A673 (cell line): ENCODE data around the gene PCSK1. TPM values are rescaled to one million over a fixed set of nuclear protein-coding genes. Genes with fewer than 3 reads are reported as not detected.
A peak's percentile ranks its signal among the peaks of the same experiment; 100 is the strongest.

Experiments used
- BruUV-seq: library from RNA; stranded (reverse); fragments of 400-500 nt; replicated peaks from 2 replicates; lab custom pipeline; 2021; lab: Mats Ljungman, UMichigan
- CTCF ChIA-PET: fragments of 300-600 bp; sonication (Branson Sonifier 250); formaldehyde crosslinking; loops from one replicate; lab custom pipeline; 2022; ENCODE audit warnings: antibody characterized with exemption; lab: Charles Lee
- POLR2A ChIA-PET: fragments of 300-600 bp; sonication (Branson Sonifier 250); formaldehyde crosslinking; loops from one replicate; lab custom pipeline; 2022; ENCODE audit warnings: antibody characterized with exemption; ENCODE audit not compliant: low non-redundant PET; lab: Charles Lee
- DNase-seq: peaks from one replicate; pipeline ENCODE4 v3.0.0-alpha.2; 2015; ENCODE audit warnings: low spot score
- H3K27ac ChIP-seq: fragments of 200-600 bp; sonication (generic); 2 replicates; pipeline ENCODE4 v1.5.1; 2016; ENCODE audit warnings: mixed run types, low read depth, mild to moderate bottlenecking, mixed read lengths, antibody characterized with exemption, low read length; ENCODE audit not compliant: poor library complexity, severe bottlenecking
- H3K27me3 ChIP-seq: fragments of 200-600 bp; sonication (generic); replicated peaks from 2 replicates; pipeline ENCODE4 v1.6.1; 2017; ENCODE audit warnings: mixed run types, low read depth, mild to moderate bottlenecking, mixed read lengths, antibody characterized with exemption, low read length; ENCODE audit not compliant: insufficient read depth, poor library complexity
- H3K36me3 ChIP-seq: fragments of 200-600 bp; sonication (generic); 2 replicates; pipeline ENCODE4 v1.6.1; 2016; ENCODE audit warnings: mixed run types, mild to moderate bottlenecking, mixed read lengths, antibody characterized with exemption, low read length; ENCODE audit not compliant: insufficient read depth, poor library complexity, severe bottlenecking
- H3K4me1 ChIP-seq: fragments of 200-600 bp; sonication (generic); 2 replicates; pipeline ENCODE4 v1.6.1; 2017; ENCODE audit warnings: mixed run types, mild to moderate bottlenecking, mixed read lengths, antibody characterized with exemption, low read length; ENCODE audit not compliant: insufficient read depth, poor library complexity, severe bottlenecking
- H3K4me3 ChIP-seq: fragments of 200-600 bp; sonication (generic); 2 replicates; pipeline ENCODE4 v1.5.1; 2016; ENCODE audit warnings: low read depth, mixed run types, mild to moderate bottlenecking, mixed read lengths, low read length; ENCODE audit not compliant: poor library complexity, severe bottlenecking
- H3K9me3 ChIP-seq: fragments of 200-600 bp; sonication (generic); 2 replicates; pipeline ENCODE4 v1.6.1; 2016; ENCODE audit warnings: mixed run types, low read depth, mild to moderate bottlenecking, mixed read lengths, antibody characterized with exemption, low read length; ENCODE audit not compliant: poor library complexity, severe bottlenecking
- EZH2 ChIP-seq: fragments of 200-600 bp; sonication (generic); IDR thresholded peaks from 2 replicates; pipeline ENCODE4 v1.6.1; 2017; ENCODE audit warnings: borderline replicate concordance, low read depth, mild to moderate bottlenecking, mixed read lengths, antibody characterized with exemption, low read length; ENCODE audit not compliant: poor library complexity, severe bottlenecking
- intact Hi-C: fragments of 100-400 bp; cut with micrococcal nuclease; formaldehyde crosslinking; loops from one replicate; pipeline ENCODE4 v1.10.0; 2022; ENCODE audit not compliant: unreplicated experiment
- total RNA-seq: library from RNA; stranded (reverse); gene quantifications from 2 replicates; pipeline ENCODE4 v1.2.3, GENCODE V29; 2021
- TF ChIP-seq, protein P1 (sequence below): fragments of 300-800, 200-600 bp; sonication (generic); conservative IDR thresholded peaks from 2 replicates; pipeline ENCODE4 v1.5.1; 2017; ENCODE audit warnings: low read depth, mild to moderate bottlenecking, antibody characterized with exemption, low read length, moderate library complexity, mixed read lengths

The PCSK1 gene
- total RNA-seq, 1 experiment from 2014 or later: 0.92 TPM

DNA sequence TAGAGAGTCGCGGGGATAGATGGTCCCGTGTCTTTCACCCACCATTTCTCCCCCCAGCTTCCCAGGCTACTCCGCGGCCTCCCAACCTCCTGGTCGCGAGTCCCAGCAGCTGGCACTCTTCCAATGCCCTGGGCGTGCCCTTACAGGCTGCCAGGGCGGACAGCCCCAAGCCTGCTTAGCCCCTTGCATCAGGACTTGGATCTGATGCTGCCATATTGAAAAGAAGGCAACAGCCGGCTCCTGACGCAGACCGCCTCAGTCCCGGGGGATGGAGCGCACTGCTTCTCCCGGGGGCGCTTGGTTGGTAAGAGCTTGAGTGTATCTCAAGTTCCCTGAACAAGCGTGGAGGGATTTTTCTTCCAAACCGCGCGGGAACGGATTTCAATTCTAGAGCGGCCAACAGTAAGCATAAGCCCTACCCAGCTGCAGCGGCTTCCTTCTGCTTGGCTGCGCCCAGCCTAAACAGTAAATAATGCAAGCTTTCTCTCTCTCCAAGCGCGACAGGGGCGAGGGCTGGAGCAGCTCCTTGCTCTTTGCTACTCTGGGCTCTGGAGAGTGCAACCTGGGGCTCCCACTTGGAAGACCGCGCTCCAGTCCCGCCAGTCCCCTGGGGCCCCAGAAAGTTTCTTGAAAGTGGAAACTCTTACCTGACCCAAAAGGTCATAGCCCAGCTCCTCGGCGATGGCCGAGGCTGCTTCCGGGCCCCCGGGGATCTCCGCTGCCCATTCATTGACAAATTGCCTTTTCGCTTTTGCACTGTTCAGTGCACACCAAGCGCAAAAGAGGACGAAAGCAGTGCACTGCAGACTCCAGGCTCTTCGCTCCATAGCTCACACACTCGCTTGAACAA, 607 bp downstream of the PCSK1 start:
- DNase-seq: peak; percentile 69
- Histone ChIP-seq H3K4me1 (peaks cover 12% of the 10 kb centered on the region), H3K27me3 (peaks cover 18% of the 10 kb centered on the region), H3K4me3 (peak overlapping the region; percentile 44), H3K27ac (no peak overlapping the region), H3K9me3 (no peaks in the 10 kb centered on the region), H3K36me3 (no peaks in the 10 kb centered on the region)
- TF ChIP-seq, protein P1, sequence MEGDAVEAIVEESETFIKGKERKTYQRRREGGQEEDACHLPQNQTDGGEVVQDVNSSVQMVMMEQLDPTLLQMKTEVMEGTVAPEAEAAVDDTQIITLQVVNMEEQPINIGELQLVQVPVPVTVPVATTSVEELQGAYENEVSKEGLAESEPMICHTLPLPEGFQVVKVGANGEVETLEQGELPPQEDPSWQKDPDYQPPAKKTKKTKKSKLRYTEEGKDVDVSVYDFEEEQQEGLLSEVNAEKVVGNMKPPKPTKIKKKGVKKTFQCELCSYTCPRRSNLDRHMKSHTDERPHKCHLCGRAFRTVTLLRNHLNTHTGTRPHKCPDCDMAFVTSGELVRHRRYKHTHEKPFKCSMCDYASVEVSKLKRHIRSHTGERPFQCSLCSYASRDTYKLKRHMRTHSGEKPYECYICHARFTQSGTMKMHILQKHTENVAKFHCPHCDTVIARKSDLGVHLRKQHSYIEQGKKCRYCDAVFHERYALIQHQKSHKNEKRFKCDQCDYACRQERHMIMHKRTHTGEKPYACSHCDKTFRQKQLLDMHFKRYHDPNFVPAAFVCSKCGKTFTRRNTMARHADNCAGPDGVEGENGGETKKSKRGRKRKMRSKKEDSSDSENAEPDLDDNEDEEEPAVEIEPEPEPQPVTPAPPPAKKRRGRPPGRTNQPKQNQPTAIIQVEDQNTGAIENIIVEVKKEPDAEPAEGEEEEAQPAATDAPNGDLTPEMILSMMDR: no peak
- TF ChIP-seq EZH2: no peak
- CTCF ChIA-PET: no interaction called here
- POLR2A ChIA-PET: interaction anchor here (0.5 kb wide), 1 partner anchor 376 kb away, joined by 10 read pairs; no protein-coding TSS in a partner anchor
- intact Hi-C loops: loop anchor here (5.0 kb wide), 2 partner anchors 50 to 175 kb away; no protein-coding TSS in a partner anchor
- no TSS peak for BruUV-seq

DNA sequence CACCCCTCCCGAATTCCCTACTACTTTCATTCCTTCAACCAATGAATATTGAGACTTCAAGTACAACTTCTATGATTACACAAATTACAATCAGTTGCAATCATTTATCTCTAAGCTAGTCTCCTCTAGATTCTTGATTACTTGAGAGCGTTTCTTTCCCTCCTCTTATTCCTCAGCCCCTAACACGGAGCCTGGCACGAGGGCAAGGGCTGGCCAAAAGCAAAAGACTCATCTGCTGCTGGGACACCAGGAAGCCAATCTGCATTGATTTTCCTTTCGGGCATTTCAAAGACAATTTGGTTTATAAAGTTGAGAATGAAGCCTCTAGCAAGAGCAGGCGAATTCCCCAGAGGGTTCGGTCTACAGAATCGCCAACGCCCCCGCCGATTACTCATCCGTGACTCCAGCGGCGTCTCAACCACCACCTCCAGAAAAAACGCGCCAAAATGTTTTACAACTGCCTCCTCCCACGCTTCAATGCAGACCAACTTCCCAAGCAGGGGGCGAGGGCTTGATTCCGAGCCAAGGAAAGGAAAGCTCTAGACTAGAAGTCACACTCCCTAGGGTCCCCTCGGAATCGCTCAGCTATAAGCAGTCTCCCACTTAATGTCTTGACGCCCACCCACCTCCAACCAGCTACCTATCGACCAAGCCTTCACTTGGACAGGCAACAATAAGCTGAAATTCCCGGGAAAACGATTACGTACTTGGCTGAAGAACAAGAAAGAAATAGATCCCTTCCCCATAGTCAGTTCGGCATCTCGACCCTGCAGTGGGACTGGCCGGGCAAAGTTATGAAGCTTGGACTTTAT, 1.5 kb downstream of the PCSK1 start:
- no peaks in the 10 kb centered on the region for H3K9me3 ChIP-seq
- no peaks in the 10 kb centered on the region for H3K36me3 ChIP-seq
- peak; percentile 87 for DNase-seq
- no peak for TF ChIP-seq EZH2
- TF ChIP-seq, protein P1: no peak
- intact Hi-C loops: loop anchor here (5.0 kb wide), 2 partner anchors 51 to 176 kb away; no protein-coding TSS in a partner anchor
- BruUV-seq: no TSS peak
- POLR2A ChIA-PET: interaction anchor here (0.5 kb wide), 1 partner anchor 377 kb away, joined by 10 read pairs; no protein-coding TSS in a partner anchor
- H3K27ac ChIP-seq: no peak overlapping the region
- H3K27me3 ChIP-seq: peaks cover 18% of the 10 kb centered on the region
- H3K4me1 ChIP-seq: peaks cover 12% of the 10 kb centered on the region
- H3K4me3 ChIP-seq: peak overlapping the region; percentile 44
- CTCF ChIA-PET: no interaction called here

DNA sequence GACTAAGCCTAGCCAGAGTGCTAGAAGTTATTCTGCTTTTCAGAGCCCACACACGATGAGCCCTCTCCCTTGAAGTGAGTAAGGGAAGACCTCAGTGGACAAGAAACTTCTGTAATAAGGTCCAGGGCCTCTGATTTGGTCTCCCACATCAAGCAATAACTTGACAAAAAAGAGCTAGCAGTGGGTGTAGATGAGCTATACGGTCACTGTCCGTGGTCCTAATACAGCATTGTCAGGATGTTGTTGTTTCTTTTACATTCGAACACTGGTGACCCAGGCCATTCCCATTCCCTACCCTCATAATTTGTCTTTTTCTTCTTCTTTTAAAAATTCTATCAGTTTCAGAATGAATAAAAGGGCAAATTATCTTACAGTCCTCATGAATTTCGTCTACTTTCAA, 5.2 kb downstream of the PCSK1 start:
- Histone ChIP-seq H3K9me3 (no peaks in the 10 kb centered on the region), H3K27ac (no peak overlapping the region), H3K4me1 (peaks cover 12% of the 10 kb centered on the region), H3K27me3 (peaks cover 7% of the 10 kb centered on the region), H3K4me3 (no peak overlapping the region), H3K36me3 (no peaks in the 10 kb centered on the region)
- intact Hi-C loops: no loop called here
- DNase-seq: peak; percentile 27
- ChIA-PET POLR2A (no interaction called here), CTCF (no interaction called here)
- TF ChIP-seq EZH2: no peak
- TF ChIP-seq, protein P1: no peak
- no TSS peak for BruUV-seq
